SK-N-SH treated with all-trans-retinoic acid at 6 μM for 48 hours (cell line): ENCODE data around the gene GRAMD2B.
"Not testable (repeated sequence)": the region's sequence is repeated elsewhere in the genome, so short reads cannot be mapped to it uniquely, and the experiment has no call there.

ENCODE experiments used
- PPARA ChIP-seq: fragments of 250-450 bp; sonication (Bioruptor Pico); IDR thresholded peaks from 2 replicates; pipeline ENCODE4 v1.5.0; 2020; ENCODE audit warnings: mild to moderate bottlenecking, borderline replicate concordance
- RARB ChIP-seq: fragments of 250-450 bp; sonication (Bioruptor Pico); IDR thresholded peaks from 2 replicates; pipeline ENCODE4 v1.8.0; 2021; ENCODE audit warnings: mild to moderate bottlenecking, moderate library complexity
- ZFP30 ChIP-seq: fragments of 450-650 bp; formaldehyde crosslinking; IDR thresholded peaks from 2 replicates; pipeline ENCODE4 v1.5.0; 2022; ENCODE audit warnings: mild to moderate bottlenecking, moderate library complexity
- ZNF565 ChIP-seq: fragments of 450-650 bp; formaldehyde crosslinking; conservative IDR thresholded peaks from 2 replicates; pipeline ENCODE4 v1.5.0; 2020; ENCODE audit warnings: low read depth, mild to moderate bottlenecking, moderate library complexity
- TF ChIP-seq, protein P1 (sequence below): fragments of 250-450 bp; sonication (Bioruptor Pico); IDR thresholded peaks from 2 replicates; pipeline ENCODE4 v1.8.0; 2021; ENCODE audit warnings: low read depth, mild to moderate bottlenecking, moderate library complexity, borderline replicate concordance

GRCh38 chr5:126380316-126380715 lies 42.9 kb upstream of the GRAMD2B start:
- TF ChIP-seq PPARA (CRISPR knock-in tag); ZNF565; RARB (CRISPR knock-in tag); ZFP30: not testable (repeated sequence)
- TF ChIP-seq, protein P1, sequence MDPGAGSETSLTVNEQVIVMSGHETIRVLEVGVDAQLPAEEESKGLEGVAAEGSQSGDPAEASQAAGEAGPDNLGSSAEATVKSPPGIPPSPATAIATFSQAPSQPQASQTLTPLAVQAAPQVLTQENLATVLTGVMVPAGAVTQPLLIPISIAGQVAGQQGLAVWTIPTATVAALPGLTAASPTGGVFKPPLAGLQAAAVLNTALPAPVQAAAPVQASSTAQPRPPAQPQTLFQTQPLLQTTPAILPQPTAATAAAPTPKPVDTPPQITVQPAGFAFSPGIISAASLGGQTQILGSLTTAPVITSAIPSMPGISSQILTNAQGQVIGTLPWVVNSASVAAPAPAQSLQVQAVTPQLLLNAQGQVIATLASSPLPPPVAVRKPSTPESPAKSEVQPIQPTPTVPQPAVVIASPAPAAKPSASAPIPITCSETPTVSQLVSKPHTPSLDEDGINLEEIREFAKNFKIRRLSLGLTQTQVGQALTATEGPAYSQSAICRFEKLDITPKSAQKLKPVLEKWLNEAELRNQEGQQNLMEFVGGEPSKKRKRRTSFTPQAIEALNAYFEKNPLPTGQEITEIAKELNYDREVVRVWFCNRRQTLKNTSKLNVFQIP (CRISPR knock-in tag) = not testable (repeated sequence)
